ENCODE data around the gene ECT2L.

DNA sequence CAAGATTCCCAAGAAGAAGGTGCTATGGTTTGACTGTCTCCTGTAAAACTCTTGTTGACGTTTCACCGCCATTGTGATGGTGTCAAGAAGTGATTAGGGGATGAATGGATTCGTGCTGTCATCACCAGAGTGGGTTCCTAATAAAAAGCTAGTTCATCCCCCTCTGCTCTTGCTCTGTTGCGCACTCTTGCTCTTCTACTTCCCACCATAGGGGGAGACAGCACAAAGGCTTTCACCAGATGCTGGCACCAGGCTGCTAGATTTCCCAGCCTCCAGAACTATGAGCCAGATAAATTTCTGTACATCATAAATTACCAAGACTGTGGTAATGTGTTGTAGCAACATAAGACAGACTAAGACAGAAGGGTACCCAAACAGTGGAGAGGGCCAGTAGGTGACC lies 43.9 kb upstream of the ECT2L start:
- TF ChIP-seq, protein P1, sequence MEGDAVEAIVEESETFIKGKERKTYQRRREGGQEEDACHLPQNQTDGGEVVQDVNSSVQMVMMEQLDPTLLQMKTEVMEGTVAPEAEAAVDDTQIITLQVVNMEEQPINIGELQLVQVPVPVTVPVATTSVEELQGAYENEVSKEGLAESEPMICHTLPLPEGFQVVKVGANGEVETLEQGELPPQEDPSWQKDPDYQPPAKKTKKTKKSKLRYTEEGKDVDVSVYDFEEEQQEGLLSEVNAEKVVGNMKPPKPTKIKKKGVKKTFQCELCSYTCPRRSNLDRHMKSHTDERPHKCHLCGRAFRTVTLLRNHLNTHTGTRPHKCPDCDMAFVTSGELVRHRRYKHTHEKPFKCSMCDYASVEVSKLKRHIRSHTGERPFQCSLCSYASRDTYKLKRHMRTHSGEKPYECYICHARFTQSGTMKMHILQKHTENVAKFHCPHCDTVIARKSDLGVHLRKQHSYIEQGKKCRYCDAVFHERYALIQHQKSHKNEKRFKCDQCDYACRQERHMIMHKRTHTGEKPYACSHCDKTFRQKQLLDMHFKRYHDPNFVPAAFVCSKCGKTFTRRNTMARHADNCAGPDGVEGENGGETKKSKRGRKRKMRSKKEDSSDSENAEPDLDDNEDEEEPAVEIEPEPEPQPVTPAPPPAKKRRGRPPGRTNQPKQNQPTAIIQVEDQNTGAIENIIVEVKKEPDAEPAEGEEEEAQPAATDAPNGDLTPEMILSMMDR (IDR thresholded peaks at IDR 0.05) = no peak
- TF ChIP-seq EP300 (IDR thresholded peaks at IDR 0.05) = no peak
